ENCODE measurements around the gene WDR70.

- no peak for TF ChIP-seq POLR2AphosphoS5 (IDR thresholded peaks at IDR 0.05)
- TF ChIP-seq, protein P1, sequence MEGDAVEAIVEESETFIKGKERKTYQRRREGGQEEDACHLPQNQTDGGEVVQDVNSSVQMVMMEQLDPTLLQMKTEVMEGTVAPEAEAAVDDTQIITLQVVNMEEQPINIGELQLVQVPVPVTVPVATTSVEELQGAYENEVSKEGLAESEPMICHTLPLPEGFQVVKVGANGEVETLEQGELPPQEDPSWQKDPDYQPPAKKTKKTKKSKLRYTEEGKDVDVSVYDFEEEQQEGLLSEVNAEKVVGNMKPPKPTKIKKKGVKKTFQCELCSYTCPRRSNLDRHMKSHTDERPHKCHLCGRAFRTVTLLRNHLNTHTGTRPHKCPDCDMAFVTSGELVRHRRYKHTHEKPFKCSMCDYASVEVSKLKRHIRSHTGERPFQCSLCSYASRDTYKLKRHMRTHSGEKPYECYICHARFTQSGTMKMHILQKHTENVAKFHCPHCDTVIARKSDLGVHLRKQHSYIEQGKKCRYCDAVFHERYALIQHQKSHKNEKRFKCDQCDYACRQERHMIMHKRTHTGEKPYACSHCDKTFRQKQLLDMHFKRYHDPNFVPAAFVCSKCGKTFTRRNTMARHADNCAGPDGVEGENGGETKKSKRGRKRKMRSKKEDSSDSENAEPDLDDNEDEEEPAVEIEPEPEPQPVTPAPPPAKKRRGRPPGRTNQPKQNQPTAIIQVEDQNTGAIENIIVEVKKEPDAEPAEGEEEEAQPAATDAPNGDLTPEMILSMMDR (IDR thresholded peaks at IDR 0.05) = no peak
- no peak for TF ChIP-seq EP300 (IDR thresholded peaks at IDR 0.05)
These were observed 58.6 kb downstream of the WDR70 start for GRCh38 chr5:37437711-37438110.

Data from suprapubic skin (tissue), 4 donors.